DOHH2 (cell line): ENCODE data around the gene GTF2H1.
"Not testable (repeated sequence)": the region's sequence is repeated elsewhere in the genome, so short reads cannot be mapped to it uniquely, and the experiment has no call there.

Experiments used
- H3F3A ChIP-seq: fragments of 200-600 bp; sonication (generic), shearing (Covaris generic); 2 replicates; pipeline ENCODE4 v1.6.0; 2016; ENCODE audit warnings: antibody characterized with exemption, mild to moderate bottlenecking; ENCODE audit not compliant: control insufficient read depth, insufficient read depth
- H3K27ac ChIP-seq: fragments of 200-600 bp; sonication (generic); 2 replicates; pipeline ENCODE4 v1.5.1; 2014; ENCODE audit warnings: low read depth, mild to moderate bottlenecking, low read length, moderate library complexity
- H3K27me3 ChIP-seq: fragments of 200-600 bp; sonication (generic); 2 replicates; pipeline ENCODE4 v1.6.1; 2014; ENCODE audit warnings: mild to moderate bottlenecking, low read length, mixed read lengths; ENCODE audit not compliant: control insufficient read depth
- H3K36me3 ChIP-seq: fragments of 200-600 bp; sonication (generic); 2 replicates; pipeline ENCODE4 v1.6.1; 2014; ENCODE audit warnings: mild to moderate bottlenecking, low read length, moderate library complexity, mixed read lengths; ENCODE audit not compliant: control insufficient read depth
- H3K4me1 ChIP-seq: fragments of 200-600 bp; sonication (generic); 2 replicates; pipeline ENCODE4 v1.6.1; 2014; ENCODE audit warnings: mild to moderate bottlenecking, low read length, mixed read lengths; ENCODE audit not compliant: control insufficient read depth
- H3K4me2 ChIP-seq: fragments of 200-600 bp; sonication (generic); 2 replicates; pipeline ENCODE4 v1.6.0; 2014; ENCODE audit warnings: mild to moderate bottlenecking, low read length, moderate library complexity
- H3K4me3 ChIP-seq: fragments of 200-600 bp; sonication (generic); 2 replicates; pipeline ENCODE4 v1.5.1; 2014; ENCODE audit warnings: mild to moderate bottlenecking, low read length, mixed read lengths
- H3K79me2 ChIP-seq: fragments of 200-600 bp; sonication (generic); 2 replicates; pipeline ENCODE4 v1.6.1; 2014; ENCODE audit warnings: mild to moderate bottlenecking, low read length, mixed read lengths; ENCODE audit not compliant: control insufficient read depth
- H3K9me2 ChIP-seq: fragments of 200-600 bp; sonication (generic); replicated peaks from 2 replicates; pipeline ENCODE4 v1.6.1; 2014; ENCODE audit warnings: mild to moderate bottlenecking, low read length, mixed read lengths; ENCODE audit not compliant: control insufficient read depth
- H3K9me3 ChIP-seq: fragments of 200-600 bp; sonication (generic); 2 replicates; pipeline ENCODE4 v1.6.1; 2014; ENCODE audit warnings: antibody characterized with exemption, low read length, mixed read lengths; ENCODE audit not compliant: control insufficient read depth, insufficient read depth
- H4K20me1 ChIP-seq: fragments of 200-600 bp; sonication (generic); 2 replicates; pipeline ENCODE4 v1.6.0; 2014; ENCODE audit warnings: low read depth, mild to moderate bottlenecking, antibody characterized with exemption, low read length, moderate library complexity; ENCODE audit not compliant: control insufficient read depth, insufficient read depth
- EZH2phosphoT487 ChIP-seq: fragments of 200-600 bp; sonication (generic); IDR thresholded peaks from 2 replicates; pipeline ENCODE4 v1.6.1; 2017; ENCODE audit warnings: borderline replicate concordance, mild to moderate bottlenecking, antibody characterized with exemption, low read length, moderate library complexity, mixed read lengths
- TF ChIP-seq, protein P1 (sequence below): fragments of 200-600 bp; sonication (generic); IDR thresholded peaks from one replicate; pipeline ENCODE4 v1.5.1; 2014; ENCODE audit warnings: antibody characterized with exemption, mild to moderate bottlenecking, low read depth, low read length; ENCODE audit not compliant: poor library complexity, severe bottlenecking

The GTF2H1 gene

GRCh38 chr11:18322818-18323570 is 627 bp downstream of the GTF2H1 start:
- Histone ChIP-seq H3F3A (no peaks in the 10 kb centered on the region), H3K4me1 (peaks cover 52% of the 10 kb centered on the region)

DNA sequence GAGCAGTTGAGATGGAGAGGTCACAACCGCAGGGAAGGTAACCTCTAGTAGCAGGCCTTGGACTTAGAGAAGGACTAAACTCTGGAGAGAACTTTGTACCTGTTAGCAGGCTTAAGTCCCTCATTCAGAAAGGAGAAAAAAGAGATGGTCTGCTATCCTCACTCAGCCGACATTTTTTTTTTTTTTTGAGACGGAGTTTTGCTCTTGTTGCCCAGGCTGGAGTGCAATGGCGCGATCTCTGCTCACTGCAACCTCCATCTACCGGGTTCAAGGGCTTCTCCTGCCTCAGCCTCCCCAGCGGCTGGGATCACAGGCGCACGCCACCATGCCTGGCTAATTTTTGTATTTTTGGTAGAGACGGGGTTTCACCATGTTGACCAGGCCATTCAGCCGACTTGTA is 1.5 kb downstream of the GTF2H1 start:
- peak overlapping the region; percentile 86 for H3K4me3 ChIP-seq
- not testable (repeated sequence) for H3K27ac ChIP-seq

More at GRCh38 chr11:18322818-18323570, 627 bp downstream of the GTF2H1 start:
- TF ChIP-seq, protein P1, sequence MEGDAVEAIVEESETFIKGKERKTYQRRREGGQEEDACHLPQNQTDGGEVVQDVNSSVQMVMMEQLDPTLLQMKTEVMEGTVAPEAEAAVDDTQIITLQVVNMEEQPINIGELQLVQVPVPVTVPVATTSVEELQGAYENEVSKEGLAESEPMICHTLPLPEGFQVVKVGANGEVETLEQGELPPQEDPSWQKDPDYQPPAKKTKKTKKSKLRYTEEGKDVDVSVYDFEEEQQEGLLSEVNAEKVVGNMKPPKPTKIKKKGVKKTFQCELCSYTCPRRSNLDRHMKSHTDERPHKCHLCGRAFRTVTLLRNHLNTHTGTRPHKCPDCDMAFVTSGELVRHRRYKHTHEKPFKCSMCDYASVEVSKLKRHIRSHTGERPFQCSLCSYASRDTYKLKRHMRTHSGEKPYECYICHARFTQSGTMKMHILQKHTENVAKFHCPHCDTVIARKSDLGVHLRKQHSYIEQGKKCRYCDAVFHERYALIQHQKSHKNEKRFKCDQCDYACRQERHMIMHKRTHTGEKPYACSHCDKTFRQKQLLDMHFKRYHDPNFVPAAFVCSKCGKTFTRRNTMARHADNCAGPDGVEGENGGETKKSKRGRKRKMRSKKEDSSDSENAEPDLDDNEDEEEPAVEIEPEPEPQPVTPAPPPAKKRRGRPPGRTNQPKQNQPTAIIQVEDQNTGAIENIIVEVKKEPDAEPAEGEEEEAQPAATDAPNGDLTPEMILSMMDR: no peak
- TF ChIP-seq EZH2phosphoT487: no peak
- H4K20me1 ChIP-seq: peaks cover 5% of the 10 kb centered on the region; the same call in 1 of the 2 replicates
- H3K9me3 ChIP-seq: no peaks in the 10 kb centered on the region
- H3K27ac ChIP-seq: no peak overlapping the region
- peaks cover 96% of the 10 kb centered on the region for H3K79me2 ChIP-seq
- peak overlapping the region; percentile 86 for H3K4me3 ChIP-seq
- H3K4me2 ChIP-seq: peak overlapping the region; percentile 63
- no peaks in the 10 kb centered on the region for H3K27me3 ChIP-seq
- peaks cover 62% of the 10 kb centered on the region for H3K36me3 ChIP-seq
- no peaks in the 10 kb centered on the region for H3K9me2 ChIP-seq

GRCh38 chr11:18324381-18324780 is 2.0 kb downstream of the GTF2H1 start:
- Histone ChIP-seq H3K9me2 (no peaks in the 10 kb centered on the region), H3K27ac (no peak overlapping the region), H4K20me1 (peaks cover 5% of the 10 kb centered on the region; the same call in 1 of the 2 replicates), H3K4me3 (peak overlapping the region; percentile 86), H3K79me2 (peaks cover 96% of the 10 kb centered on the region), H3K36me3 (peaks cover 59% of the 10 kb centered on the region), H3F3A (no peaks in the 10 kb centered on the region), H3K4me1 (peaks cover 51% of the 10 kb centered on the region), H3K4me2 (peak overlapping the region; percentile 63), H3K27me3 (no peaks in the 10 kb centered on the region), H3K9me3 (no peaks in the 10 kb centered on the region)
- TF ChIP-seq, protein P1: no peak
- TF ChIP-seq EZH2phosphoT487: no peak

More for the DNA sequence above, 1.5 kb downstream of the GTF2H1 start:
- H4K20me1 ChIP-seq, H3K27me3 ChIP-seq, H3K9me2 ChIP-seq, H3K9me3 ChIP-seq, H3F3A ChIP-seq: not testable (repeated sequence)
- H3K79me2 ChIP-seq: peaks cover 96% of the 10 kb centered on the region
- peak overlapping the region; percentile 63 for H3K4me2 ChIP-seq
- H3K4me1 ChIP-seq: peaks cover 51% of the 10 kb centered on the region
- peaks cover 58% of the 10 kb centered on the region for H3K36me3 ChIP-seq

DNA sequence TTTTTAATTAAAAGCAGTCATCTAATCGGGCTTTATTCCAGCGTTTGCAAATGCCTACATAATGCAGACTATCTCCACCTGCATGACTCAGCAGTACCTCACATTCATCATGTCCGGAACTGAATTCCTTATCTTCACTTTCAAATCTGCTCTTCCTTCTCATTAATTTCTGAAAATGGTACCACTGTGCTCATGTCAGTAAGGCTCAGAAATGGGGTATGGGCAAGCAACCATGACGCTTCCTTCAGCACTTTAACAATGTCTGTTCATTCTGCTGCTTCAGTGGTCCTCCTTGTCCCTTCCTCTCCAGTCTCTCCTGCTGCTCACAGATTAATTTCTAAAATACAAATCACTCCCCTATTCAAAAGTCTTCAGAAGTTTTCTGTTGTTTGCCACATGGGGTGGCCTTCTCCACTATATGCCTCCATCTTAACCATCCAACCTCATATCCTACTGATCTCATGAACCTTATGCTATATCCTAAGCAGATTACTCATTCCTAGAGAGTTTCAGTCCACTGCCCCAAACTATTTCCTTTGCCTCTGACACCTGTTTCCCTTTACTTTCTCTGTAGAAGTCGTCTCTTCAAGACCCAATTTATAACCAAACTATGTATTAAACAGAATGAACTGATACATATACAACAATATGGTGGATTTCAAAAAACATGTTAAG is 7.0 kb downstream of the GTF2H1 start:
- Histone ChIP-seq H3K4me2 (no peak overlapping the region), H3F3A (0 out of 2 replicates have a peak, but pooled peaks cover 7% of the 10 kb centered on the region), H3K9me2 (no peaks in the 10 kb centered on the region), H3K36me3 (peaks cover 89% of the 10 kb centered on the region), H3K79me2 (peaks cover 93% of the 10 kb centered on the region), H3K4me3 (no peak overlapping the region), H3K27ac (peak overlapping the region; percentile 7; the same call in 1 of the 2 replicates), H3K27me3 (no peaks in the 10 kb centered on the region), H3K9me3 (no peaks in the 10 kb centered on the region), H4K20me1 (peaks cover 10% of the 10 kb centered on the region), H3K4me1 (peaks cover 28% of the 10 kb centered on the region)
- no peak for TF ChIP-seq EZH2phosphoT487
- TF ChIP-seq, protein P1: no peak
